Esophagus squamous epithelium (tissue), 5 donors: ENCODE measurements around the gene ARFGAP1. TPM values are rescaled to one million over a fixed set of nuclear protein-coding genes. Genes with fewer than 3 reads are reported as not detected.
A peak's percentile ranks its signal among the peaks of the same experiment; 100 is the strongest.

Source experiments
- DNase-seq: peaks from one replicate; lab custom pipeline; 2025; lab: John Stamatoyannopoulos, UW
- H3K27ac ChIP-seq, 4 donors: fragments of 200-600 bp; sonication (generic); one replicate each; pipeline ENCODE4 v1.5.1; 2016 to 2019; ENCODE audit warnings: mild to moderate bottlenecking in 1 of 4
- H3K27me3 ChIP-seq, 4 donors: fragments of 200-600 bp; sonication (generic); 1 replicate in 3 of 4; 2 replicates in 1 of 4; pipeline versions ENCODE4 v1.5.1 to v1.6.0; 2017 to 2021; ENCODE audit warnings: antibody characterized with exemption in 1 of 4
- H3K36me3 ChIP-seq, 3 donors: fragments of 200-600 bp; sonication (generic); one replicate each; pipeline ENCODE4 v1.5.1; 2016 to 2019
- H3K4me1 ChIP-seq, 3 donors: fragments of 200-600 bp; sonication (generic); one replicate each; pipeline ENCODE4 v1.5.1; 2017 to 2019
- H3K4me3 ChIP-seq, 4 donors: fragments of 200-600 bp; sonication (generic); 1 replicate in 3 of 4; 2 replicates in 1 of 4; pipeline ENCODE4 v1.5.1; 2016 to 2019; ENCODE audit warnings: mild to moderate bottlenecking in 2 of 4, moderate library complexity in 1 of 4
- H3K9me3 ChIP-seq, 3 donors: fragments of 200-600 bp; sonication (generic); one replicate each; pipeline ENCODE4 v1.5.1; 2016 to 2019
- POLR2A ChIP-seq, 4 donors: fragments of 450-650 bp; IDR thresholded peaks; one replicate each; pipeline ENCODE4 v1.6.1; 2017; ENCODE audit warnings: antibody characterized with exemption in 4 of 4, mild to moderate bottlenecking in 4 of 4, moderate library complexity in 3 of 4
- WGBS, 2 donors: methylation state at CpG; one replicate each; pipeline ENCODE4 v1.1.5; 2018; 5-methylcytosine and 5-hydroxymethylcytosine counted together
- intact Hi-C: fragments of 100-400 bp; cut with DNase I; formaldehyde crosslinking; loops from one replicate; pipeline ENCODE4 v1.15.0; 2022
- total RNA-seq, 4 donors: library from RNA; depleted of rRNA; stranded (reverse); fragments of >200 nt; gene quantifications; one replicate each; pipeline ENCODE4 v1.1.0, GENCODE V29; 2016
- TF ChIP-seq, protein P1 (sequence below), 6 experiments: fragments of 450-650 bp in 4 of 6; fragments of 200-600 bp in 2 of 6; sonication (generic) in 2 of 6; IDR thresholded peaks; one replicate each; pipeline ENCODE4 v1.5.1; 2016 to 2019; ENCODE audit warnings: antibody characterized with exemption in 6 of 6, mild to moderate bottlenecking in 4 of 6, moderate library complexity in 4 of 6
- donor health status: DM: yes; HTN: yes; CAD: no.

The ARFGAP1 gene
- total RNA-seq, 4 donors from 2014 or later: 18.4 to 37.4 (median 30.7) TPM

DNA sequence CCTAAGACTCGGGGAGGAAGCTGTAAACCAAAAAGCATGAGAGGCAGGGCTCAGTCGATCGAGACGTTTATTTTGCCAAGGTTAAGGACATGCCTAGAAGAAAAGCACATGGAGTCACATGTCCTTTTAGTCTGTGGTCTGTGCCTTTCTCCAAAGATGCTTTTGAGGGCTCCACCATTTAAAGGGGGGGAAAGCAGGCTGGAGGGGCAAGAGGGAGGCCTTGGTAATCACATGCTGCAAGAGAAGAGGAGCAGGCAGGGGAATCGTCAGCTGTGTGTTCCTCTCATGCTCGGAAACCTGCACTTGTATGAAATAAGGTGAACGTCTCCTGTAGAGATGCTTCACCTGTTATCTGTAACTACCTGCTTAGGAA, 47.5 kb upstream of the ARFGAP1 start:
- intact Hi-C loops: no loop called here
- Histone ChIP-seq H3K4me1 (peaks cover 0 to 7% (median 0%) of the 10 kb centered on the region in 3 donors), H3K36me3 (no peaks in the 10 kb centered on the region), H3K27me3 (peaks cover 0 to 55% (median 0%) of the 10 kb centered on the region in 4 donors), H3K9me3 (no peaks in the 10 kb centered on the region), H3K4me3 (no peak overlapping the region), H3K27ac (no peak overlapping the region)
- no peak for TF ChIP-seq POLR2A (IDR thresholded peaks at IDR 0.05)
- TF ChIP-seq, protein P1, sequence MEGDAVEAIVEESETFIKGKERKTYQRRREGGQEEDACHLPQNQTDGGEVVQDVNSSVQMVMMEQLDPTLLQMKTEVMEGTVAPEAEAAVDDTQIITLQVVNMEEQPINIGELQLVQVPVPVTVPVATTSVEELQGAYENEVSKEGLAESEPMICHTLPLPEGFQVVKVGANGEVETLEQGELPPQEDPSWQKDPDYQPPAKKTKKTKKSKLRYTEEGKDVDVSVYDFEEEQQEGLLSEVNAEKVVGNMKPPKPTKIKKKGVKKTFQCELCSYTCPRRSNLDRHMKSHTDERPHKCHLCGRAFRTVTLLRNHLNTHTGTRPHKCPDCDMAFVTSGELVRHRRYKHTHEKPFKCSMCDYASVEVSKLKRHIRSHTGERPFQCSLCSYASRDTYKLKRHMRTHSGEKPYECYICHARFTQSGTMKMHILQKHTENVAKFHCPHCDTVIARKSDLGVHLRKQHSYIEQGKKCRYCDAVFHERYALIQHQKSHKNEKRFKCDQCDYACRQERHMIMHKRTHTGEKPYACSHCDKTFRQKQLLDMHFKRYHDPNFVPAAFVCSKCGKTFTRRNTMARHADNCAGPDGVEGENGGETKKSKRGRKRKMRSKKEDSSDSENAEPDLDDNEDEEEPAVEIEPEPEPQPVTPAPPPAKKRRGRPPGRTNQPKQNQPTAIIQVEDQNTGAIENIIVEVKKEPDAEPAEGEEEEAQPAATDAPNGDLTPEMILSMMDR (IDR thresholded peaks at IDR 0.05): no peak
- no peak for DNase-seq
- 35 to 46% methylated on average over 7 of the region's 7 CpGs for WGBS, 2 donors

DNA sequence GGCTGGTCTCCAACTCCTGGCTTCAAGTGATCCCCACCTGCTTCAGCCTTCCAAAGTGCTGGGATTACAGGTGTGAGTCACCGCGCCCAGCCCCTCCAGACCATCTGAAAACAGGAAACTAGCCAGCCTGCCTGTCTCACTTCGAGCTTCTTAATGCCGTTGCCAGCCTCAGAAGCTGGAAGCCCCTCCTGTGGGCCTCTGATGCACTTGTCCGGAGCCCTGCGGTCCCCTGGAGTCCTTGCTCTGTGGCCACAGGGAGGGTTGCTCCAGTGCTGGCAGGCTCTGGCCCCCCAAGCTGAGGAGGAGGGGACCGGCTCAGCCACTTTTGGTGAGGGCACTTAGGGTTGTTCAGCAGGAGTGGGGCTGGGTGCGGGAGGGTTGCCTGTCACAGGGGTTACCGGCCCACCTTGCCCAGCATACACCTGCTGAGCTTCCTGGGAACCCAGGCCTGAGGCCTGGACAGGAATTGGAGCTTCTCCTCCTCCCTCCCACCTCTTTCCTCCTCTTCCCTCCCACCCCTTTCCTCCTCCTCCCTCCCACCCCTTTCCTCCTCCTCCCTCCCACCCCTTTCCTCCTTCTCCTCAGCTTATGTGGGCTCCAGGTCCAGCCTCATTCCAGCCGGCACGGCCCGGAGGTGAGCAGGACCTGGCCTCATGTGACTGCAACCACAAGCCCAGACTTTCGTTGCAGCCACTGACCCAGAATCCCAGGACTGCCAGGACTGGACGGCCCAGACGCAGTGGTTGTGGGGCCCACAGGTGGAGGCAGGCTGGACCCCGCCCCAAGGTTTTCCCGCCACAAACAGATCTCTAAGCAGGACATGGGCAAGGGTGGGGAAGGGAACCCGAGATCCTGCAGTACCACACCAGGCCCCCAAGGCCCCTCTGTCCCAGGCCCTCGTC, 46.3 kb upstream of the ARFGAP1 start:
- TF ChIP-seq, protein P1 (IDR thresholded peaks at IDR 0.05): no peak
- no peak for TF ChIP-seq POLR2A (IDR thresholded peaks at IDR 0.05)
- WGBS, 2 donors: 63 to 76% methylated on average over 1 to 4 of the region's 19 CpGs
- Histone ChIP-seq H3K27me3 (peaks cover 0 to 56% (median 0%) of the 10 kb centered on the region in 4 donors), H3K9me3 (no peaks in the 10 kb centered on the region), H3K4me3 (no peak overlapping the region), H3K4me1 (peaks cover 3 to 11% (median 3%) of the 10 kb centered on the region in 3 donors), H3K36me3 (no peaks in the 10 kb centered on the region), H3K27ac (no peak overlapping the region)
- no peak for DNase-seq
- intact Hi-C loops: no loop called here

DNA sequence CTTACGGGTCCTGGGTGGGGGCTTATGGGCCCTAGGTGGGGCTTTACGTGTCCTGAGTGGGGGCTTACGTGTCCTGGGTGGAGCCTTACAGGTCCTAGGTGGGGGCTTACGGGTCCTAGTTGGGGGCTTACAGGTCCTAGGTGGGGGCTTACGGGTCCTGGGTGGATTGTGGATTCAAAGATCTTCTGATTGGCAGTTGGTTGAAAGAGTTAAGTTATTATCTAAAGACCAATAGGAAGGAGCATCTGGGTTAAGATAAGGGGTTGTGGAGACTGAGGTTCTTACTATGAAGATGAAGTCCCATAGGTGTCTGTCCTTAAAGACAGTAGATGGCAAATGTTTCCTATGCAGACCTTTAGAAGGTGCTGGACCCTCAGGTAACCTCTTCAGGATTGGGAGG, 45.4 kb upstream of the ARFGAP1 start:
- no peaks in the 10 kb centered on the region for H3K36me3 ChIP-seq
- H3K4me1 ChIP-seq: peaks cover 3 to 11% (median 7%) of the 10 kb centered on the region in 3 donors
- intact Hi-C loops: no loop called here
- H3K27ac ChIP-seq: no peak overlapping the region
- 85 to 97% methylated on average over 3 to 5 of the region's 5 CpGs for WGBS, 2 donors
- H3K9me3 ChIP-seq: no peaks in the 10 kb centered on the region
- no peak for DNase-seq
- TF ChIP-seq POLR2A (IDR thresholded peaks at IDR 0.05): no peak
- TF ChIP-seq, protein P1 (IDR thresholded peaks at IDR 0.05): no peak
- no peak overlapping the region for H3K4me3 ChIP-seq
- H3K27me3 ChIP-seq: peaks cover 0 to 56% (median 0%) of the 10 kb centered on the region in 4 donors

DNA sequence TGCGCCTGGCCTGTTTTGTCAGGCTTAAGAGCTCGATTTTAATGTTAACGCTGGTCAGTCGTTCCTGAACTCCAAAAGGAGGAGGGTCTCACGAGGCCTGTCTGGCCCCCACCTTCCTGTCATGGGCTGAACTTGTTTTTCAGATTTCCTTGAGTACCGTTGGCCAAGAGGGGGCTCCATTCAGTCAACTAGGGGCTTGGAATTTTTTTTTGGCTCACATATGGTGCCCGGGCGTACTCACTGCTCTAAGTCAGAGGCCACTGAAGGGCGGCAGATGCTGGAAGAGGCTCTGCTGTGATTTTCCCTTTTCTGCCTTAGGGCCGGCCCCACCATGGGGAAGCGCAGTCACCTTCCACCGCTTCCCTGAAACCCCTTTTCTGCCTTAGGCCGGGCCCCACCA, 43.8 kb upstream of the ARFGAP1 start:
- H3K27ac ChIP-seq: no peak overlapping the region
- intact Hi-C loops: no loop called here
- H3K4me3 ChIP-seq: no peak overlapping the region
- TF ChIP-seq POLR2A (IDR thresholded peaks at IDR 0.05): no peak
- TF ChIP-seq, protein P1 (IDR thresholded peaks at IDR 0.05): no peak
- WGBS, 2 donors: 53 to 55% methylated on average over 6 to 13 of the region's 13 CpGs
- H3K36me3 ChIP-seq: no peaks in the 10 kb centered on the region
- peaks cover 0 to 61% (median 0%) of the 10 kb centered on the region in 4 donors for H3K27me3 ChIP-seq
- H3K9me3 ChIP-seq: no peaks in the 10 kb centered on the region
- no peak for DNase-seq
- H3K4me1 ChIP-seq: peaks cover 3 to 13% (median 11%) of the 10 kb centered on the region in 3 donors

DNA sequence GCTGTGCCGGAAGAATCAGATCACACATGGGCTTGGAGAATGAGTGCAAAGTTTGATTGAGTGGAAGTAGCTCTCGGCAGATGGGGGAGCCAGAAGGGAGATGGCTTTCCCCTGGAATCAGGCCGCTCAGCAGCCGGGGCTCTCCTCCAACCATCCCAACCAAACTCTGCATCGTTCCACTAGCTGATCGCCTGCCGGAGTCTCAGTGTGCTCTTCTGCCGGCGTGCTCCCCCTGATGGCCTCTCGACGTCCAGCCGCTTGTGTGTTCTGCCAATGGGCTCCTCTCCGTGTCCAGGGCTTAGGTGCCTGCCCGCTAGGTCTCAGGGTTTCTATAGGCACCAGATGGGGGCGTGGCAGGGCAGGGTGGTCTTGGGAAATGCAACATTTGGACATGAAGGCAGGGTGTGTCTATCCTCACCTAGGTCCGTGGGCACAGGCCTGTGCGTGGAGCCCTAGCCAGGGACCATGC, 41.8 kb upstream of the ARFGAP1 start:
- Histone ChIP-seq H3K9me3 (no peaks in the 10 kb centered on the region), H3K27ac (no peak overlapping the region), H3K27me3 (peaks cover 0 to 82% (median 0%) of the 10 kb centered on the region in 4 donors), H3K36me3 (no peaks in the 10 kb centered on the region), H3K4me3 (no peak overlapping the region), H3K4me1 (peaks cover 3 to 13% (median 4%) of the 10 kb centered on the region in 3 donors)
- intact Hi-C loops: no loop called here
- no peak for DNase-seq
- 2 to 23% methylated on average over 3 to 7 of the region's 17 CpGs for WGBS, 2 donors
- TF ChIP-seq, protein P1 (IDR thresholded peaks at IDR 0.05): peak in 4 of 6 experiments; percentile 19 to 46 (median 34)
- TF ChIP-seq POLR2A (IDR thresholded peaks at IDR 0.05): no peak
